HPDE6-E6E7 (cell line): ENCODE measurements around the gene FRMD4B.

Source experiments
- DNase-seq: peaks from one replicate; pipeline ENCODE4 v3.0.0; 2011; ENCODE audit warnings: missing footprints; ENCODE audit errors: extremely low spot score

FRMD4B gene

GRCh38 chr3:69385723-69386555 is at the start of gene FRMD4B:
TSS of gene FRMD4B (minus strand) at chr3:69386088. CDS start at chr3:69385989, 99 bp downstream.
- DNase-seq, result no peak

GRCh38 chr3:69433969-69434325 is 48.1 kb upstream of the FRMD4B start:
- DNase-seq, result no peak

- no peak for DNase-seq
Measured at GRCh38 chr3:69433121-69433968, 47.5 kb upstream of the FRMD4B start.

- no peak for DNase-seq
Measured at GRCh38 chr3:69428657-69429255, 42.9 kb upstream of the FRMD4B start.

- DNase-seq, result no peak
Measured at GRCh38 chr3:69426967-69427304, 41.0 kb upstream of the FRMD4B start.

- DNase-seq, result no peak
Measured at GRCh38 chr3:69426291-69426966, 40.5 kb upstream of the FRMD4B start.

- DNase-seq, result no peak
Measured at GRCh38 chr3:69425249-69425648, 39.4 kb upstream of the FRMD4B start.

GRCh38 chr3:69423463-69424155 is 37.7 kb upstream of the FRMD4B start:
- no peak for DNase-seq

GRCh38 chr3:69422751-69423150 is 36.9 kb upstream of the FRMD4B start:
- no peak for DNase-seq

- DNase-seq, result no peak
Measured at GRCh38 chr3:69420781-69421520, 35.1 kb upstream of the FRMD4B start.

GRCh38 chr3:69419276-69419675 is 33.4 kb upstream of the FRMD4B start:
- no peak for DNase-seq

- DNase-seq, result no peak
Measured at GRCh38 chr3:69417541-69418078, 31.7 kb upstream of the FRMD4B start.

- no peak for DNase-seq
Measured at GRCh38 chr3:69413551-69414207, 27.8 kb upstream of the FRMD4B start.

GRCh38 chr3:69411346-69411745 is 25.5 kb upstream of the FRMD4B start:
- DNase-seq, result peak; percentile 20

GRCh38 chr3:69410301-69410700 is 24.4 kb upstream of the FRMD4B start:
- no peak for DNase-seq

GRCh38 chr3:69409831-69410230 is 23.9 kb upstream of the FRMD4B start:
- no peak for DNase-seq

- DNase-seq, result no peak
Measured at GRCh38 chr3:69409011-69409410, 23.1 kb upstream of the FRMD4B start.

GRCh38 chr3:69408542-69408941 is 22.7 kb upstream of the FRMD4B start:
- no peak for DNase-seq

- DNase-seq, result no peak
Measured at GRCh38 chr3:69407908-69408307, 22.0 kb upstream of the FRMD4B start.

GRCh38 chr3:69406163-69406562 is 20.3 kb upstream of the FRMD4B start:
- DNase-seq, result no peak
